Panc1 (cell line): Measurements from ENCODE around the gene CLSTN3.

Source experiments
- CTCF ChIP-seq: fragments of 450-650 bp; IDR thresholded peaks from 2 replicates; pipeline ENCODE4 v1.5.1; 2017; ENCODE audit warnings: mild to moderate bottlenecking
- POLR2AphosphoS5 ChIP-seq: IDR thresholded peaks from 2 replicates; pipeline ENCODE4 v1.6.1; 2012; ENCODE audit warnings: mild to moderate bottlenecking, low read depth, low read length, moderate library complexity
- REST ChIP-seq, 2 experiments: IDR thresholded peaks; 2 replicates each; pipeline ENCODE4 v1.6.1; 2011 to 2012; ENCODE audit warnings: low read depth in 2 of 2, control low read depth in 1 of 2, low read length in 1 of 2, mild to moderate bottlenecking in 1 of 2, moderate library complexity in 1 of 2; ENCODE audit not compliant: insufficient read depth in 1 of 2

- TF ChIP-seq CTCF, result no peak
- TF ChIP-seq POLR2AphosphoS5, result no peak
- no peak for TF ChIP-seq REST (IDR thresholded peaks at IDR 0.05; ENCODE audit: insufficient read depth in 1 of 2, low read depth in 2 of 2, low read length in 1 of 2)
Observed at GRCh38 chr12:7100239-7100638, 29.9 kb upstream of the CLSTN3 start.
